Parathyroid adenoma (tissue), 2 donors: ENCODE data around the gene TP73.

Experiments
- H2AFZ ChIP-seq: fragments of 300-600 bp; sonication (generic); one replicate; pipeline ENCODE4 v1.7.0; 2017; ENCODE audit warnings: antibody characterized with exemption, mild to moderate bottlenecking
- H3K27ac ChIP-seq: fragments of 300-600 bp; sonication (generic); one replicate; pipeline ENCODE4 v1.7.0; 2017
- H3K27me3 ChIP-seq: fragments of 300-600 bp; sonication (generic); one replicate; pipeline ENCODE4 v1.7.0; 2017; ENCODE audit warnings: low read length; ENCODE audit not compliant: control insufficient read depth, insufficient read depth
- H3K36me3 ChIP-seq: fragments of 300-600 bp; sonication (generic); one replicate; pipeline ENCODE4 v1.7.0; 2017; ENCODE audit warnings: low read length; ENCODE audit not compliant: control insufficient read depth, insufficient read depth
- H3K4me1 ChIP-seq: fragments of 300-600 bp; sonication (generic); one replicate; pipeline ENCODE4 v1.7.0; 2017; ENCODE audit warnings: control low read depth
- H3K4me2 ChIP-seq: fragments of 300-600 bp; sonication (generic); one replicate; pipeline ENCODE4 v1.7.0; 2017; ENCODE audit warnings: low read length
- H3K4me3 ChIP-seq: fragments of 300-600 bp; sonication (generic); one replicate; pipeline ENCODE4 v1.7.0; 2017; ENCODE audit warnings: low read depth, low read length
- H3K79me2 ChIP-seq: fragments of 300-600 bp; sonication (generic); one replicate; pipeline ENCODE4 v1.7.0; 2017; ENCODE audit warnings: control low read depth
- H3K9ac ChIP-seq: fragments of 300-600 bp; sonication (generic); one replicate; pipeline ENCODE4 v1.7.0; 2017; ENCODE audit warnings: mild to moderate bottlenecking
- H3K9me3 ChIP-seq: fragments of 300-600 bp; sonication (generic); one replicate; pipeline ENCODE4 v1.7.0; 2017; ENCODE audit warnings: low read length; ENCODE audit not compliant: control insufficient read depth
- TF ChIP-seq, protein P1 (sequence below): fragments of 300-600 bp; sonication (generic); IDR thresholded peaks from one replicate; pipeline ENCODE4 v1.7.0; 2017; ENCODE audit warnings: antibody characterized with exemption, mild to moderate bottlenecking
- donor health status: primary hyperparathyroidism.

The TP73 gene

DNA sequence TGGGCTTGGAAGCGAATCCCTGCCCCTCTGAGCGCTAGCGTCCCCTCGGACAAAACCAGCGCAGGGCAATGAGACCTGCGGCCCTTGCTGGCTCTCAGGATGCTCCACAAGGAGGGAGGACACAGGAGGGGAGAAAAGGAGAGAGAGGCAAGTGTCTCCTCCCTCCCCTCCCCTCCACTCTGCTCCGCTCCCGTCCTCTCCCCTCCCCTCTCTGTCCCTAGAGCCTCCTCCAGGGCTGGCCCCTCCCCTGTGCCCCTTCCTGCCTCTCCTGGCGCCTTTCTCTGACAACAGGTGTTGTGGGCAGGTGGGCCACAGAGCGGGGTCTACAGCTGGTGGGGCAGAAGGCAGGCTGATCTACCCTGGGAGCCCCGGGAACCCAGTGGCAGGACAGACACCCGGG is 35.2 kb downstream of the TP73 start:
- no peaks in the 10 kb centered on the region for H3K36me3 ChIP-seq
- H3K27me3 ChIP-seq, result no peaks in the 10 kb centered on the region
- no peak overlapping the region for H3K27ac ChIP-seq
- TF ChIP-seq, protein P1, sequence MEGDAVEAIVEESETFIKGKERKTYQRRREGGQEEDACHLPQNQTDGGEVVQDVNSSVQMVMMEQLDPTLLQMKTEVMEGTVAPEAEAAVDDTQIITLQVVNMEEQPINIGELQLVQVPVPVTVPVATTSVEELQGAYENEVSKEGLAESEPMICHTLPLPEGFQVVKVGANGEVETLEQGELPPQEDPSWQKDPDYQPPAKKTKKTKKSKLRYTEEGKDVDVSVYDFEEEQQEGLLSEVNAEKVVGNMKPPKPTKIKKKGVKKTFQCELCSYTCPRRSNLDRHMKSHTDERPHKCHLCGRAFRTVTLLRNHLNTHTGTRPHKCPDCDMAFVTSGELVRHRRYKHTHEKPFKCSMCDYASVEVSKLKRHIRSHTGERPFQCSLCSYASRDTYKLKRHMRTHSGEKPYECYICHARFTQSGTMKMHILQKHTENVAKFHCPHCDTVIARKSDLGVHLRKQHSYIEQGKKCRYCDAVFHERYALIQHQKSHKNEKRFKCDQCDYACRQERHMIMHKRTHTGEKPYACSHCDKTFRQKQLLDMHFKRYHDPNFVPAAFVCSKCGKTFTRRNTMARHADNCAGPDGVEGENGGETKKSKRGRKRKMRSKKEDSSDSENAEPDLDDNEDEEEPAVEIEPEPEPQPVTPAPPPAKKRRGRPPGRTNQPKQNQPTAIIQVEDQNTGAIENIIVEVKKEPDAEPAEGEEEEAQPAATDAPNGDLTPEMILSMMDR, result no peak
- no peaks in the 10 kb centered on the region for H3K9me3 ChIP-seq
- no peak overlapping the region for H3K4me2 ChIP-seq
- no peak overlapping the region for H2AFZ ChIP-seq
- no peaks in the 10 kb centered on the region for H3K79me2 ChIP-seq
- no peak overlapping the region for H3K9ac ChIP-seq
- no peaks in the 10 kb centered on the region for H3K4me1 ChIP-seq
- no peak overlapping the region for H3K4me3 ChIP-seq

DNA sequence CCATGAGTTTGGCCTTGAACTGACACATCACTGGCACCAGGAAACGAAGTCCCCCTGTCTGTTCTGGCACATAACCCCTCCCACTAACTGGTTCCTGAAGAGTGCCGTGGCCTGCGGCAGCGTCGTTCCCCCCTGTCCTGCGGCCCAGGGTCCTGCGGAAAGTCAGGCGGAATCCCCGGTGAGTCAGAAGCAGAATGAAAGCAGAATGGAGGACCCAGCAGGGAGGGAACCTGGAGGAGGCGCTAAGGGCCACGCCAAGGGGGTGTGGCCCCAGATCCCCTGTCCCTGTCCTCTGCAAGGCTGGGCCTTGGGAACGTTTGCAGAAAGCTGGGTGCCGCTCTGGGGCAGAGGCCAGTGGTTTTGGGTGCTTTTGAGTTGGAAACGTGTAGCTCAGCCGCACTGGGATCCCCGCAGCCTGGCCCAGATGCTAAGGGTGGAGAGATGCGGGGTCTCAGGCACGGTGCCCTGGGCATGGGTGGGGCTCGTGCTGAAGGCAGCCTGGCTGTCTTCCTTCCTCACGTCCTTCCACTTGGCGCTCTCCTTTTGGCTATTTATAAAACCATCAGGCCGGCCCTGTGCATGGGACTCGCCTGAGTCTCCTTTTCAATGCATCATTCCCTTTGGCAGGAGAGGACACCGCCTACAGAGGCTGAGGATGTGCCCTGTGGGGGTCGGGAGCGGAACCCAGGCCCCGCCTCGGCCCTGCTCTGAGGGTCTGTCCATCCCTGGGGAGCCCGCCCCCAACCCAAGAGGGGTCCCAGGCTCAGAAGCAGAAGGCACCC is 36.2 kb downstream of the TP73 start:
- H3K9me3 ChIP-seq, result no peaks in the 10 kb centered on the region
- H2AFZ ChIP-seq, result no peak overlapping the region
- no peak overlapping the region for H3K9ac ChIP-seq
- H3K4me2 ChIP-seq, result no peak overlapping the region
- no peaks in the 10 kb centered on the region for H3K4me1 ChIP-seq
- H3K36me3 ChIP-seq, result no peaks in the 10 kb centered on the region
- H3K27ac ChIP-seq, result no peak overlapping the region
- TF ChIP-seq, protein P1, result no peak
- no peaks in the 10 kb centered on the region for H3K79me2 ChIP-seq
- H3K4me3 ChIP-seq, result no peak overlapping the region
- H3K27me3 ChIP-seq, result no peaks in the 10 kb centered on the region

DNA sequence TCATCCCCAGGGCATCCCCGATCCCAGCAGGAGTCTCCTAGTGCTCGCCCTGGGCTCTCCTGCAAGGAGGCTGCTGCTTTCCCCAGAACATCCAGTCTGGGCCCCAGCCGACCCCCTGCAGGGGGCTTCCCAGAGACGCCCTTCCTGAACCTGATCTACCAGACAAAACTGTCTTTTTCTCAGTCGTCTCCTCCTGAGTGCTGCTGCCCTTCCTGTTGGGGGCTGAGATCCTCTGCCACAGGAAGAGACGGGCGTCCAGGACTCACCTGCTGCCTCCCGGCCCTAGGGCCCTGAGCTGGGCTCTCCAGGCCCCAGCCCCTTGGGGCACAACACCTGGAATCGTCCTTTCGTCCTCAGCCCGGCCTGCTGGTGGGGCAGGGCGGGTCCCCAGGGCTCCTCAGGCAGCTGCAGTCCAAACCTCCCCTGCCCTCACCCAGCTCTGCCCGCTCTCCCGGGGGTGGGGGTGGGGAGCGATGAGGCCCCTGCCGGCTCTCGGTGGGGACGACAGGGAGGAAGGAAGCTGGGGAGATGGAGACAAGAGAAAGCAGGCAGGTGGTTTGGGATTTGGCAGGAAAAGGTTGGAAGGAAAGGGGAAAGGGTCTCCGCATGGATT is 36.9 kb downstream of the TP73 start:
- no peaks in the 10 kb centered on the region for H3K9me3 ChIP-seq
- H3K4me2 ChIP-seq, result no peak overlapping the region
- no peak overlapping the region for H2AFZ ChIP-seq
- H3K27ac ChIP-seq, result no peak overlapping the region
- no peak overlapping the region for H3K9ac ChIP-seq
- H3K79me2 ChIP-seq, result no peaks in the 10 kb centered on the region
- no peaks in the 10 kb centered on the region for H3K36me3 ChIP-seq
- no peaks in the 10 kb centered on the region for H3K27me3 ChIP-seq
- TF ChIP-seq, protein P1, result no peak
- no peak overlapping the region for H3K4me3 ChIP-seq
- H3K4me1 ChIP-seq, result no peaks in the 10 kb centered on the region

DNA sequence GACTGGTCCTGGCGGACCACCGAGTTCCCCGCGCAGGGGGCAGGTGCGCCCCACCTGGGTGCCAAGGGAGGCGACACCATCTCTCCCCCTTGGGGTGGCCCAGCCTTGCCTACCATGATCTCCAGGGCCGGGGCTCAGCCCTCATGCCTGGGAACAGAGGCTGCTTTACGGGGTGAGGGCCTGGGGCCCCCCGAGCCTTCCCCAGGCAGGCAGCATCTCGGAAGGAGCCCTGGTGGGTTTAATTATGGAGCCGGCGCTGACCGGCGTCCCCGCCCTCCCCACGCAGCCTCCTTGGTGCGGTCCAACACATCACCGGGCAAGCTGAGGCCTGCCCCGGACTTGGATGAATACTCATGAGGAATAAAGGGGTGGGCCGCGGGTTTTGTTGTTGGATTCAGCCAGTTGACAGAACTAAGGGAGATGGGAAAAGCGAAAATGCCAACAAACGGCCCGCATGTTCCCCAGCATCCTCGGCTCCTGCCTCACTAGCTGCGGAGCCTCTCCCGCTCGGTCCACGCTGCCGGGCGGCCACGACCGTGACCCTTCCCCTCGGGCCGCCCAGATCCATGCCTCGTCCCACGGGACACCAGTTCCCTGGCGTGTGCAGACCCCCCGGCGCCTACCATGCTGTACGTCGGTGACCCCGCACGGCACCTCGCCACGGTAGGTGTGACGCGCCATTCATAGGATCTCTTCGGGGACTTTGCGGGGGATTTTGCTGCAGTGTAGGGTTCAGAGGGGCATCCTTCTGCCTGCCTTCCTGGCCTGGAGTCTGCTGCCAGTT is 38.2 kb downstream of the TP73 start:
- Histone ChIP-seq H3K4me2 (no peak overlapping the region), H2AFZ (no peak overlapping the region), H3K9me3 (no peaks in the 10 kb centered on the region), H3K36me3 (no peaks in the 10 kb centered on the region), H3K79me2 (no peaks in the 10 kb centered on the region), H3K27me3 (no peaks in the 10 kb centered on the region), H3K27ac (no peak overlapping the region), H3K4me3 (no peak overlapping the region), H3K9ac (no peak overlapping the region), H3K4me1 (no peaks in the 10 kb centered on the region)
- TF ChIP-seq, protein P1, result no peak
